HepG2 (cell line): Measurements from ENCODE around the gene RHD. TPM values are rescaled to one million over a fixed set of nuclear protein-coding genes. Genes with fewer than 3 reads are reported as not detected.
A peak's percentile ranks its signal among the peaks of the same experiment; 100 is the strongest.

Source experiments
- CCDC6 ChIP-seq: sonication (generic); formaldehyde crosslinking; IDR thresholded peaks from 2 replicates; pipeline ENCODE4 v1.8.1; 2022; ENCODE audit warnings: mild to moderate bottlenecking, missing genetic modification reagents, moderate library complexity
- ETV5 ChIP-seq: IDR thresholded peaks from 2 replicates; pipeline ENCODE4 v1.6.1; 2018; ENCODE audit warnings: missing biosample characterization, missing genetic modification reagents, inconsistent platforms, borderline replicate concordance
- MEF2D ChIP-seq: sonication (generic); formaldehyde crosslinking; IDR thresholded peaks from 2 replicates; pipeline ENCODE4 v1.5.1; 2020; ENCODE audit warnings: mild to moderate bottlenecking, missing genetic modification reagents
- MXD3 ChIP-seq: IDR thresholded peaks from 2 replicates; pipeline ENCODE4 v1.6.1; 2016; ENCODE audit warnings: mild to moderate bottlenecking, missing biosample characterization, missing genetic modification reagents
- SRF ChIP-seq: IDR thresholded peaks from 2 replicates; pipeline ENCODE4 v1.6.1; 2011; ENCODE audit warnings: mild to moderate bottlenecking, low read depth, low read length, moderate library complexity
- ZBTB49 ChIP-seq: sonication (generic); formaldehyde crosslinking; IDR thresholded peaks from 2 replicates; pipeline ENCODE4 v1.4.0; 2020; ENCODE audit warnings: missing genetic modification reagents, borderline replicate concordance
- ZFP41 ChIP-seq: sonication (generic); formaldehyde crosslinking; IDR thresholded peaks from 2 replicates; pipeline ENCODE4 v1.4.0; 2020; ENCODE audit warnings: mild to moderate bottlenecking, missing genetic modification reagents, borderline replicate concordance
- ZFX ChIP-seq: sonication (generic); formaldehyde crosslinking; IDR thresholded peaks from 2 replicates; pipeline ENCODE4 v1.4.0; 2020; ENCODE audit warnings: mild to moderate bottlenecking, low read depth, missing genetic modification reagents, moderate library complexity
- ZNF451 ChIP-seq: sonication (generic); formaldehyde crosslinking; IDR thresholded peaks from 2 replicates; pipeline ENCODE4 v1.5.0; 2020; ENCODE audit warnings: mild to moderate bottlenecking, missing genetic modification reagents
- ZNF547 ChIP-seq: sonication (generic); formaldehyde crosslinking; IDR thresholded peaks from 2 replicates; pipeline ENCODE4 v1.5.1; 2020; ENCODE audit warnings: mild to moderate bottlenecking, missing genetic modification reagents
- ZNF570 ChIP-seq: sonication (generic); formaldehyde crosslinking; IDR thresholded peaks from 2 replicates; pipeline ENCODE4 v1.4.0; 2020; ENCODE audit warnings: mild to moderate bottlenecking, missing genetic modification reagents, borderline replicate concordance
- ZNF589 ChIP-seq: sonication (generic); formaldehyde crosslinking; conservative IDR thresholded peaks from 2 replicates; pipeline ENCODE4 v1.8.0; 2022; ENCODE audit warnings: mild to moderate bottlenecking, moderate library complexity, missing genetic modification reagents
- ZNF768 ChIP-seq: sonication (generic); formaldehyde crosslinking; IDR thresholded peaks from 2 replicates; pipeline ENCODE4 v1.4.0; 2020; ENCODE audit warnings: missing genetic modification reagents
- ZSCAN31 ChIP-seq: sonication (generic); formaldehyde crosslinking; IDR thresholded peaks from 2 replicates; pipeline ENCODE4 v1.5.0; 2020; ENCODE audit warnings: low read depth, mild to moderate bottlenecking, missing genetic modification reagents
- ZZZ3 ChIP-seq: sonication (generic); formaldehyde crosslinking; IDR thresholded peaks from 2 replicates; pipeline ENCODE4 v1.4.0; 2020; ENCODE audit warnings: missing genetic modification reagents, mild to moderate bottlenecking, borderline replicate concordance
- polyA plus RNA-seq, 8 experiments: library from polyadenylated mRNA; depleted of rRNA in 3 of 8; stranded (reverse) in 7 of 8; unstranded in 1 of 8; fragments of >200 nt; fragmentation: Illumina TruSeq in 4 of 8; extraction: Trizol in 4 of 8; gene quantifications; 2 replicates each; pipeline versions ENCODE4 v1.2.1 to v1.2.3, GENCODE V29; 2011 to 2016; ENCODE audit warnings: low read depth in 4 of 8, missing spikeins in 1 of 8, mixed read lengths in 1 of 8; ENCODE audit not compliant: insufficient read depth in 1 of 8
- total RNA-seq, 5 experiments: library from RNA; depleted of rRNA; stranded (reverse); fragments of >200 nt; fragmentation: Illumina TruSeq; extraction: Trizol; gene quantifications; 2 replicates each; pipeline ENCODE4 v1.2.3, GENCODE V29; 2016; ENCODE audit warnings: low read depth in 1 of 5
- TF ChIP-seq, protein P1 (sequence below): sonication (generic); formaldehyde crosslinking; IDR thresholded peaks from 2 replicates; pipeline ENCODE4 v1.4.0; 2020; ENCODE audit warnings: missing genetic modification reagents
- TF ChIP-seq, protein P2 (sequence below): IDR thresholded peaks from 2 replicates; pipeline ENCODE4 v1.6.1; 2016; ENCODE audit warnings: low read depth, control low read depth
- TF ChIP-seq, protein P3 (sequence below): sonication (generic); formaldehyde crosslinking; IDR thresholded peaks from 2 replicates; pipeline ENCODE4 v1.4.0; 2020; ENCODE audit warnings: low read depth, missing genetic modification reagents

The RHD gene
- total and polyA plus RNA-seq, 2 of the 13 experiments (the other 11 are each of a cell fraction or from before 2014, with no cell fraction given), result not detected

GRCh38 chr1:25232027-25232865 is 40.1 kb upstream of the RHD start, which contains the start of gene SYF2 (continued):
- 0 out of 2 replicates have a peak, but pooled peaks have one; percentile 42 for TF ChIP-seq ZBTB49 (CRISPR knock-in tag)
- TF ChIP-seq ZNF589, result no peak
- TF ChIP-seq MEF2D (CRISPR knock-in tag), result peak; percentile 33; the same call in 1 of the 2 replicates
- TF ChIP-seq, protein P1, sequence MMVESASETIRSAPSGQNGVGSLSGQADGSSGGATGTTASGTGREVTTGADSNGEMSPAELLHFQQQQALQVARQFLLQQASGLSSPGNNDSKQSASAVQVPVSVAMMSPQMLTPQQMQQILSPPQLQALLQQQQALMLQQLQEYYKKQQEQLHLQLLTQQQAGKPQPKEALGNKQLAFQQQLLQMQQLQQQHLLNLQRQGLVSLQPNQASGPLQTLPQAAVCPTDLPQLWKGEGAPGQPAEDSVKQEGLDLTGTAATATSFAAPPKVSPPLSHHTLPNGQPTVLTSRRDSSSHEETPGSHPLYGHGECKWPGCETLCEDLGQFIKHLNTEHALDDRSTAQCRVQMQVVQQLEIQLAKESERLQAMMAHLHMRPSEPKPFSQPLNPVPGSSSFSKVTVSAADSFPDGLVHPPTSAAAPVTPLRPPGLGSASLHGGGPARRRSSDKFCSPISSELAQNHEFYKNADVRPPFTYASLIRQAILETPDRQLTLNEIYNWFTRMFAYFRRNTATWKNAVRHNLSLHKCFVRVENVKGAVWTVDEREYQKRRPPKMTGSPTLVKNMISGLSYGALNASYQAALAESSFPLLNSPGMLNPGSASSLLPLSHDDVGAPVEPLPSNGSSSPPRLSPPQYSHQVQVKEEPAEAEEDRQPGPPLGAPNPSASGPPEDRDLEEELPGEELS, result peak; percentile 41; the same call in 1 of the 2 replicates
- TF ChIP-seq, protein P2, sequence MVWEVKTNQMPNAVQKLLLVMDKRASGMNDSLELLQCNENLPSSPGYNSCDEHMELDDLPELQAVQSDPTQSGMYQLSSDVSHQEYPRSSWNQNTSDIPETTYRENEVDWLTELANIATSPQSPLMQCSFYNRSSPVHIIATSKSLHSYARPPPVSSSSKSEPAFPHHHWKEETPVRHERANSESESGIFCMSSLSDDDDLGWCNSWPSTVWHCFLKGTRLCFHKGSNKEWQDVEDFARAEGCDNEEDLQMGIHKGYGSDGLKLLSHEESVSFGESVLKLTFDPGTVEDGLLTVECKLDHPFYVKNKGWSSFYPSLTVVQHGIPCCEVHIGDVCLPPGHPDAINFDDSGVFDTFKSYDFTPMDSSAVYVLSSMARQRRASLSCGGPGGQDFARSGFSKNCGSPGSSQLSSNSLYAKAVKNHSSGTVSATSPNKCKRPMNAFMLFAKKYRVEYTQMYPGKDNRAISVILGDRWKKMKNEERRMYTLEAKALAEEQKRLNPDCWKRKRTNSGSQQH, result peak; percentile 87
- peak; percentile 66 for TF ChIP-seq MXD3 (CRISPR knock-in tag)
- TF ChIP-seq ZFX (CRISPR knock-in tag), result peak; percentile 95
- TF ChIP-seq ZNF451 (CRISPR knock-in tag), result peak; percentile 84; the same call in 1 of the 2 replicates
- peak; percentile 65; the same call in 1 of the 2 replicates for TF ChIP-seq ETV5 (CRISPR knock-in tag)
- peak; percentile 18; the same call in 1 of the 2 replicates for TF ChIP-seq ZZZ3 (CRISPR knock-in tag)
- TF ChIP-seq CCDC6 (CRISPR knock-in tag), result no peak
- TF ChIP-seq ZFP41, result peak; percentile 10; the same call in 1 of the 2 replicates
- TF ChIP-seq SRF, result 0 out of 2 replicates have a peak, but pooled peaks have one; percentile 44
- TF ChIP-seq ZNF547 (CRISPR knock-in tag), result peak; percentile 25; the same call in 1 of the 2 replicates
- peak; percentile 57 for TF ChIP-seq ZSCAN31 (CRISPR knock-in tag)
- TF ChIP-seq, protein P3, sequence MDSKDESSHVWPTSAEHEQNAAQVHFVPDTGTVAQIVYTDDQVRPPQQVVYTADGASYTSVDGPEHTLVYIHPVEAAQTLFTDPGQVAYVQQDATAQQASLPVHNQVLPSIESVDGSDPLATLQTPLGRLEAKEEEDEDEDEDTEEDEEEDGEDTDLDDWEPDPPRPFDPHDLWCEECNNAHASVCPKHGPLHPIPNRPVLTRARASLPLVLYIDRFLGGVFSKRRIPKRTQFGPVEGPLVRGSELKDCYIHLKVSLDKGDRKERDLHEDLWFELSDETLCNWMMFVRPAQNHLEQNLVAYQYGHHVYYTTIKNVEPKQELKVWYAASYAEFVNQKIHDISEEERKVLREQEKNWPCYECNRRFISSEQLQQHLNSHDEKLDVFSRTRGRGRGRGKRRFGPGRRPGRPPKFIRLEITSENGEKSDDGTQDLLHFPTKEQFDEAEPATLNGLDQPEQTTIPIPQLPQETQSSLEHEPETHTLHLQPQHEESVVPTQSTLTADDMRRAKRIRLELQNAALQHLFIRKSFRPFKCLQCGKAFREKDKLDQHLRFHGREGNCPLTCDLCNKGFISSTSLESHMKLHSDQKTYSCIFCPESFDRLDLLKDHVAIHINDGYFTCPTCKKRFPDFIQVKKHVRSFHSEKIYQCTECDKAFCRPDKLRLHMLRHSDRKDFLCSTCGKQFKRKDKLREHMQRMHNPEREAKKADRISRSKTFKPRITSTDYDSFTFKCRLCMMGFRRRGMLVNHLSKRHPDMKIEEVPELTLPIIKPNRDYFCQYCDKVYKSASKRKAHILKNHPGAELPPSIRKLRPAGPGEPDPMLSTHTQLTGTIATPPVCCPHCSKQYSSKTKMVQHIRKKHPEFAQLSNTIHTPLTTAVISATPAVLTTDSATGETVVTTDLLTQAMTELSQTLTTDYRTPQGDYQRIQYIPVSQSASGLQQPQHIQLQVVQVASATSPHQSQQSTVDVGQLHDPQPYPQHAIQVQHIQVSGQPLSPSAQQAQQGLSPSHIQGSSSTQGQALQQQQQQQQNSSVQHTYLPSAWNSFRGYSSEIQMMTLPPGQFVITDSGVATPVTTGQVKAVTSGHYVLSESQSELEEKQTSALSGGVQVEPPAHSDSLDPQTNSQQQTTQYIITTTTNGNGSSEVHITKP, result peak; percentile 50; the same call in 1 of the 2 replicates
- peak; percentile 75 for TF ChIP-seq ZNF768
- TF ChIP-seq ZNF570, result no peak
